Osteocyte (in vitro differentiated cells): Measurements from ENCODE around the gene PTBP3. TPM values are rescaled to one million over a fixed set of nuclear protein-coding genes. Genes with fewer than 3 reads are reported as not detected.
A peak's percentile ranks its signal among the peaks of the same experiment; 100 is the strongest.

Experiments used
- DNase-seq: peaks from one replicate; pipeline ENCODE4 v3.0.0; 2021; ENCODE audit warnings: mixed read lengths; ENCODE audit not compliant: unreplicated experiment; ENCODE audit errors: extremely low spot score
- H3K27ac Mint-ChIP-seq: one replicate; pipeline ENCODE4 v1.8.0; 2021; ENCODE audit warnings: mild to moderate bottlenecking, mixed read lengths; ENCODE audit not compliant: unreplicated experiment
- H3K27me3 Mint-ChIP-seq: one replicate; pipeline ENCODE4 v1.8.0; 2021; ENCODE audit warnings: mixed read lengths; ENCODE audit not compliant: unreplicated experiment
- H3K36me3 Mint-ChIP-seq: one replicate; pipeline ENCODE4 v1.8.0; 2021; ENCODE audit warnings: mixed read lengths; ENCODE audit not compliant: unreplicated experiment
- H3K4me1 Mint-ChIP-seq: one replicate; pipeline ENCODE4 v1.8.0; 2021; ENCODE audit warnings: mixed read lengths; ENCODE audit not compliant: unreplicated experiment
- H3K4me3 Mint-ChIP-seq: one replicate; pipeline ENCODE4 v1.8.0; 2021; ENCODE audit warnings: mild to moderate bottlenecking, moderate library complexity, mixed read lengths; ENCODE audit not compliant: unreplicated experiment
- H3K9me3 Mint-ChIP-seq: one replicate; pipeline ENCODE4 v1.8.0; 2021; ENCODE audit warnings: mixed read lengths; ENCODE audit not compliant: unreplicated experiment
- total RNA-seq: library from RNA; stranded (reverse); gene quantifications from 2 replicates; pipeline ENCODE4 v1.2.1, GENCODE V29; 2021
- TF ChIP-seq, protein P1 (sequence below): fragments of 200-600 bp; sonication (generic); IDR thresholded peaks from 2 replicates; pipeline ENCODE4 v1.5.0; 2021; ENCODE audit warnings: antibody characterized with exemption, mild to moderate bottlenecking, moderate library complexity

PTBP3 gene
- total RNA-seq, 1 donor from 2014 or later, result 47.6 TPM

DNA sequence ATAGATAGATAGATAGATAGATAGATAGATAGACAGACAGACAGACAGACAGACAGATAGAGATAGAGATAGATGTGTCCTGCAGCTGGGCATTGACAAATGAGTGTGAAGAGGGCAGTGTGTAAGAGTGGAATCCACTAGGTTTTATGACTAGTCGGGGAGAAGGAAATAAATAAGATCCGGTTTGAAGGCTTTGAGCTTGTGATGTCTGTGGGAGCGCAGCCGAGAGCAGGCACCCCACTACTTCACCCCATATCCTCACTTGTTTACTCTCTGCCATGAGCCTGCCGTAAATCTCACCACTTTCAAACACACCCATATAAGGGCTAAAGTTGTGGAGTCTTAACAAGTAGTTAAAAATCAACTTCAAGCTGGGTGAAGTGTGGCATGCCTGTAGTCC lies 156.9 kb downstream of the PTBP3 start:
- Mint-ChIP-seq H3K4me1 (peaks cover 14% of the 10 kb centered on the region), H3K27me3 (peaks cover 2% of the 10 kb centered on the region), H3K9me3 (no peaks in the 10 kb centered on the region), H3K36me3 (no peaks in the 10 kb centered on the region), H3K4me3 (peak overlapping the region; percentile 56), H3K27ac (no peak overlapping the region)
- no peak for DNase-seq
- TF ChIP-seq, protein P1, sequence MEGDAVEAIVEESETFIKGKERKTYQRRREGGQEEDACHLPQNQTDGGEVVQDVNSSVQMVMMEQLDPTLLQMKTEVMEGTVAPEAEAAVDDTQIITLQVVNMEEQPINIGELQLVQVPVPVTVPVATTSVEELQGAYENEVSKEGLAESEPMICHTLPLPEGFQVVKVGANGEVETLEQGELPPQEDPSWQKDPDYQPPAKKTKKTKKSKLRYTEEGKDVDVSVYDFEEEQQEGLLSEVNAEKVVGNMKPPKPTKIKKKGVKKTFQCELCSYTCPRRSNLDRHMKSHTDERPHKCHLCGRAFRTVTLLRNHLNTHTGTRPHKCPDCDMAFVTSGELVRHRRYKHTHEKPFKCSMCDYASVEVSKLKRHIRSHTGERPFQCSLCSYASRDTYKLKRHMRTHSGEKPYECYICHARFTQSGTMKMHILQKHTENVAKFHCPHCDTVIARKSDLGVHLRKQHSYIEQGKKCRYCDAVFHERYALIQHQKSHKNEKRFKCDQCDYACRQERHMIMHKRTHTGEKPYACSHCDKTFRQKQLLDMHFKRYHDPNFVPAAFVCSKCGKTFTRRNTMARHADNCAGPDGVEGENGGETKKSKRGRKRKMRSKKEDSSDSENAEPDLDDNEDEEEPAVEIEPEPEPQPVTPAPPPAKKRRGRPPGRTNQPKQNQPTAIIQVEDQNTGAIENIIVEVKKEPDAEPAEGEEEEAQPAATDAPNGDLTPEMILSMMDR, result no peak

DNA sequence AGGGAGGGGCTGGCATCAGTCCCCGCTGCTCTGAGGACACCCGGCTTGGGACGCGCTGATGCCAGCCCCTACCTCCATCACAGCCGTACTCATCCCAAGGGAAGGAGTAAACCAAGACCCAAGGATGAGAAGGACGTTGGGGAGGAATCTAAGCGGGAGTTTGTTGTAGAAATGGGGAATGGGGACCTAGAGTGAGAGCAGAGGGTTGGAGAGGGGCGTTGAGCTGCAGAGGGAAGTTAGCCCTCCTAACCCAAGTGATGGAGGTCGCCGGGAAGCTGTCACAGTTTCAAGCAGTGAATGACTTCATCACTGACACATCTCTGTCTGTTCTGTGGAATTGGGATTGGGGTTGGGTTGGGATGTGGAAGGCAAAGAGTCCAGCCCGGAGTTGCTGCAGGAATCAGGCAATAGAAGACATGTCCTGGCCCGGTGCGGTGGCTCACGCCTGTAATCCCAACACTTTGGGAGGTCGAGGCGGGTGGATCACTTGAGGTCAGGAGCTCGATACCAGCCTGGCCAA lies 157.6 kb downstream of the PTBP3 start:
- Mint-ChIP-seq H3K27me3 (no peaks in the 10 kb centered on the region), H3K27ac (peak overlapping the region; percentile 66)
- DNase-seq, result no peak

DNA sequence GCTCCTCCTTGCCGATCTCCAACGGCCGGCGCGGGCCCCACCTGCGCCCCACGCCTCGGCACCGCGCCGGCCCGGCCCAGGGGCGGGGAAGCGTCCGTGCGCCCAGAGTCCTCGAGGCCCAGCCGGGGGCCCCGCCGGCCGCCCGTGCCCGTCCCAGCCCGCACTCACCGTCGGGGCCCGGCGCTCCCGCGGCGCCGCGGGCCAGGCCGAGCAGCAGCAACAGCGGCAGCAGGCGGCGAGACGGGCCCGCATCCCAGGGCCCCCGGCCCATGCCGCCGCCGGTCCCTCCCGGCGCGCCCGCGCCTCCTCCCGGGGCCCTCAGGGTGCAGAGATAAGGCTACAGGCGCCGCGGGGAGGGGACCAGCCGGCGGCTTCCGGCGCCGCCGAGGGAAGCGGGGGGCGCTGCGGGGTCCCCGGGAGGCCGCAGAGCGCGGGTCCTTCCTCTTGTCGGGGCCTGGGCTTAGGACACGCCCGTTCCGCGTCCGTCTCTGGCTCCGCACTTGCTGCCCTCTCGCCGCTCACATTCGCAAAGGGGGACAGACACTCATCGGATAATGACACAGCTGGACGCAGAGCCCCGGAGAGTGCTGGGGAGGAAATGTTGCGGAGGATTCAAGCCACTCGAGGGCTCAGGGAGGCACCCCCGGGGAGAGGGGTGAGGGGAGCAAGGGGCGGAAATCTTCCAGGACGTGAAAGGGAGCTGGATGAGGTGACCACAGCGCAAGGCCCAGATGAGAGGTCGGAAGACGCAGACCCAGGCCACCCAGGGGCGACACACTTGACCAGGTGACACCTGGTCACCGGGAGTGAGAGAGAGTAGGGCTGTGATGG lies 158.2 kb downstream of the PTBP3 start, which contains the start of gene SUSD1:
Gene SUSD1, minus strand, starts transcription at position 333 of the 831 bp plus-strand sequence. Its CDS starts 62 bp downstream, at position 271.
- Mint-ChIP-seq H3K4me1 (peaks cover 15% of the 10 kb centered on the region), H3K9me3 (no peaks in the 10 kb centered on the region), H3K27me3 (no peaks in the 10 kb centered on the region), H3K36me3 (no peaks in the 10 kb centered on the region), H3K27ac (peak within 1 kb of the TSS; percentile 80), H3K4me3 (peak within 1 kb of the TSS; percentile 76)
- DNase-seq, result no peak
- TF ChIP-seq, protein P1, result no peak

More for the DNA sequence above, 157.6 kb downstream of the PTBP3 start:
- H3K4me1 Mint-ChIP-seq, result peaks cover 14% of the 10 kb centered on the region
- TF ChIP-seq, protein P1, result no peak
- H3K36me3 Mint-ChIP-seq, result no peaks in the 10 kb centered on the region
- H3K9me3 Mint-ChIP-seq, result no peaks in the 10 kb centered on the region
- peak overlapping the region; percentile 75 for H3K4me3 Mint-ChIP-seq

DNA sequence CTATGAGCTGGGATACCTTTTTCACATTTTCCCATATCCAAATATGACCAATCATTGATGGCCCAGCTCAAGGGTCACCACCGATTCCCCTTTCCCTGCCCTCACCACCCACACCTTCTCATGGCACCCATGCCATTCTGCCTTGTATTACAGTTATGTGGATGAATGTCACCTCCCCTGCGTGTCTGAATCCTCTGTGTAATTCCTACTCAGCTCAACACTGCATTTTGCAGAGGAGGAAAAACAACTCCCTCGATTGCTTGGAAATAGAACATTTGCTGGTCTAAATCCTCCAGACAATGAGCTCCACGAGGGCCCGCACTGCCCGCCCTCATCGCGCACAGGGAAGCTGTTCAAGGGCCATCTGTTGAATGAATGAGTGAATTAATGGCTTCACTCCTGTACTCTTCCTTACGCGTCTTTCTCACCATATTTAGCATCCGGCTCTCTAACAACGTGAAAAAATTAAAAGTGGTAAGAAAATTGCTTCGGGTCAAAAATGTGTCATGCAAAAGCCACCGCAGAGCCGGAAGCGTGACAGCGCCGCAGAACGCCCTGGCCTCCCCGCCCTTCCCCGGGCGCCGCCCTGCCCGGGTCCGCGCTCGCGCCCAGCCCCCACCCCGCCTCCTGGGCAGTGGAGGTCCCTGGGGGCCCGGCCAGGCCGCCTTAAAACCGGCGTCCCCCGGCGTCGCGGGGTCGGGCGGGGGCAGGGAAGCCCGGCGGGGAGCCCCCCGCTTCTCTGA lies 159.0 kb downstream of the PTBP3 start:
- H3K27ac Mint-ChIP-seq, result peak overlapping the region; percentile 80
- peaks cover 18% of the 10 kb centered on the region for H3K4me1 Mint-ChIP-seq
- H3K4me3 Mint-ChIP-seq, result peak overlapping the region; percentile 76
- H3K27me3 Mint-ChIP-seq, result no peaks in the 10 kb centered on the region
- TF ChIP-seq, protein P1, result no peak
- no peaks in the 10 kb centered on the region for H3K9me3 Mint-ChIP-seq
- H3K36me3 Mint-ChIP-seq, result no peaks in the 10 kb centered on the region
- peak; percentile 84 for DNase-seq
